Stomach (tissue), 9 donors: ENCODE data around the gene CD247. TPM values are rescaled to one million over a fixed set of nuclear protein-coding genes. Genes with fewer than 3 reads are reported as not detected.

Experiments used
- DNase-seq, 2 donors: peaks; one replicate each; pipeline versions ENCODE4 v3.0.0 to v3.0.0-alpha.2; 2013 to 2019
- H3K27ac ChIP-seq, 5 donors: fragments of 200-600 bp in 4 of 5; sonication (generic) in 4 of 5; one replicate each; pipeline ENCODE4 v1.5.1; 2013 to 2019; ENCODE audit warnings: mild to moderate bottlenecking in 1 of 5, moderate library complexity in 1 of 5
- H3K27me3 ChIP-seq, 3 donors: fragments of 200-600 bp; sonication (generic); one replicate each; pipeline ENCODE4 v1.5.1; 2017 to 2019; ENCODE audit warnings: mixed run types in 1 of 3
- H3K36me3 ChIP-seq, 4 donors: fragments of 200-600 bp; sonication (generic); 1 replicate in 3 of 4; 2 replicates in 1 of 4; pipeline ENCODE4 v1.5.1; 2016 to 2019
- H3K4me1 ChIP-seq, 4 donors: fragments of 200-600 bp; sonication (generic); one replicate each; pipeline ENCODE4 v1.5.1; 2016 to 2019
- H3K4me3 ChIP-seq, 4 donors: fragments of 200-600 bp; sonication (generic) in 3 of 4; one replicate each; pipeline ENCODE4 v1.5.1; 2016 to 2019; ENCODE audit warnings: mild to moderate bottlenecking in 1 of 4
- H3K9me3 ChIP-seq, 4 donors: fragments of 200-600 bp; sonication (generic); one replicate each; pipeline ENCODE4 v1.5.1; 2016 to 2019
- EP300 ChIP-seq: sonication (generic); formaldehyde crosslinking; IDR thresholded peaks from one replicate; pipeline ENCODE4 v1.6.1; 2017; ENCODE audit warnings: antibody characterized with exemption
- POLR2A ChIP-seq, 4 donors: fragments of 450-650 bp; IDR thresholded peaks; one replicate each; pipeline ENCODE4 v1.6.1; 2016; ENCODE audit warnings: antibody characterized with exemption in 4 of 4, control low read depth in 2 of 4, mild to moderate bottlenecking in 1 of 4, moderate library complexity in 1 of 4
- POLR2AphosphoS5 ChIP-seq, 3 donors: sonication (generic); formaldehyde crosslinking; IDR thresholded peaks; one replicate each; pipeline ENCODE4 v1.6.1; 2016; ENCODE audit warnings: antibody characterized with exemption in 3 of 3
- WGBS, 5 donors: extraction: QIAGEN DNeasy Blood & Tissue Kit in 3 of 5; methylation state at CpG; one replicate each; pipeline versions ENCODE4 v1.1.5 to v1.1.7; 2013 to 2018; 5-methylcytosine and 5-hydroxymethylcytosine counted together
- intact Hi-C: fragments of 100-400 bp; cut with DNase I; formaldehyde crosslinking; loops from one replicate; pipeline ENCODE4 v1.15.1; 2023; ENCODE audit warnings: low total_unique reads
- polyA plus RNA-seq, 3 donors: library from polyadenylated mRNA; stranded (reverse); fragments of 200-250 nt; gene quantifications; one replicate each; pipeline ENCODE4 v1.2.3, GENCODE V29; 2013
- total RNA-seq, 5 donors: library from RNA; depleted of rRNA; stranded (reverse); fragments of >200 nt; gene quantifications; one replicate each; pipeline versions ENCODE4 v1.1.0 to v1.2.3, GENCODE V29; 2014 to 2016
- TF ChIP-seq, protein P1 (sequence below), 7 experiments: fragments of 450-650 bp in 4 of 7; fragments of 200-600 bp in 3 of 7; sonication (generic) in 3 of 7; IDR thresholded peaks; one replicate each; pipeline ENCODE4 v1.5.1; 2016 to 2019; ENCODE audit warnings: antibody characterized with exemption in 7 of 7, control low read depth in 2 of 7, mild to moderate bottlenecking in 1 of 7
- donor health status: healthy with polysubstance abuse.
- donor health status: Bipolar disorder and iron deficiency.
- donor health status: healthy.

The CD247 gene
- total and polyA plus RNA-seq, 8 donors = 0.68 to 6.7 (median 3.1) TPM; not detected in 3

DNA sequence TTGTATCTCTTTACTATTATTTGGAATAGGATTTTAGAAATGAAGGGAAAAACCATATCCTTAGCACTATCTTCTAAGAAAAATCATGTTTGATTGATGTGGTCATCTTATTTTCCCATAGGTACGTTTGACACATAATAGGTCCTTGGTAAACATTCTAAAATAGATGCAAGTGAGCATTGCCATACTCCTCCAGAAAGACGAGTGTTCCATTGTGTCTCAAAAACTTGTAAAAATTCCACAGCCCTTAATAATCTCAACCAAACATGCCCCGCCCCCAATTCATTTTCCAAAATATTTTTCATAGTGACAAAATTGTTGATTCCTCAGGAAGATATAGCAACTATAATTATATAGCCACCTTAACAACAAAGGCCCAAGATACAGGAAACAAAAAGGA is 113.4 kb downstream of the CD247 start:
- WGBS, 5 donors = 85 to 94% (median 88%) methylated on average over 3 of the region's 3 CpGs
- H3K27me3 ChIP-seq = no peaks in the 10 kb centered on the region
- TF ChIP-seq POLR2AphosphoS5 (IDR thresholded peaks at IDR 0.05) = no peak
- no peak for TF ChIP-seq EP300
- TF ChIP-seq POLR2A (IDR thresholded peaks at IDR 0.05) = no peak
- TF ChIP-seq, protein P1, sequence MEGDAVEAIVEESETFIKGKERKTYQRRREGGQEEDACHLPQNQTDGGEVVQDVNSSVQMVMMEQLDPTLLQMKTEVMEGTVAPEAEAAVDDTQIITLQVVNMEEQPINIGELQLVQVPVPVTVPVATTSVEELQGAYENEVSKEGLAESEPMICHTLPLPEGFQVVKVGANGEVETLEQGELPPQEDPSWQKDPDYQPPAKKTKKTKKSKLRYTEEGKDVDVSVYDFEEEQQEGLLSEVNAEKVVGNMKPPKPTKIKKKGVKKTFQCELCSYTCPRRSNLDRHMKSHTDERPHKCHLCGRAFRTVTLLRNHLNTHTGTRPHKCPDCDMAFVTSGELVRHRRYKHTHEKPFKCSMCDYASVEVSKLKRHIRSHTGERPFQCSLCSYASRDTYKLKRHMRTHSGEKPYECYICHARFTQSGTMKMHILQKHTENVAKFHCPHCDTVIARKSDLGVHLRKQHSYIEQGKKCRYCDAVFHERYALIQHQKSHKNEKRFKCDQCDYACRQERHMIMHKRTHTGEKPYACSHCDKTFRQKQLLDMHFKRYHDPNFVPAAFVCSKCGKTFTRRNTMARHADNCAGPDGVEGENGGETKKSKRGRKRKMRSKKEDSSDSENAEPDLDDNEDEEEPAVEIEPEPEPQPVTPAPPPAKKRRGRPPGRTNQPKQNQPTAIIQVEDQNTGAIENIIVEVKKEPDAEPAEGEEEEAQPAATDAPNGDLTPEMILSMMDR (IDR thresholded peaks at IDR 0.05) = no peak
- peaks cover 0 to 35% (median 31%) of the 10 kb centered on the region in 4 donors for H3K36me3 ChIP-seq
- no peak overlapping the region for H3K27ac ChIP-seq
- H3K4me3 ChIP-seq = no peak overlapping the region
- H3K9me3 ChIP-seq = no peaks in the 10 kb centered on the region
- intact Hi-C loops = no loop called here
- DNase-seq = no peak
- H3K4me1 ChIP-seq = no peaks in the 10 kb centered on the region

DNA sequence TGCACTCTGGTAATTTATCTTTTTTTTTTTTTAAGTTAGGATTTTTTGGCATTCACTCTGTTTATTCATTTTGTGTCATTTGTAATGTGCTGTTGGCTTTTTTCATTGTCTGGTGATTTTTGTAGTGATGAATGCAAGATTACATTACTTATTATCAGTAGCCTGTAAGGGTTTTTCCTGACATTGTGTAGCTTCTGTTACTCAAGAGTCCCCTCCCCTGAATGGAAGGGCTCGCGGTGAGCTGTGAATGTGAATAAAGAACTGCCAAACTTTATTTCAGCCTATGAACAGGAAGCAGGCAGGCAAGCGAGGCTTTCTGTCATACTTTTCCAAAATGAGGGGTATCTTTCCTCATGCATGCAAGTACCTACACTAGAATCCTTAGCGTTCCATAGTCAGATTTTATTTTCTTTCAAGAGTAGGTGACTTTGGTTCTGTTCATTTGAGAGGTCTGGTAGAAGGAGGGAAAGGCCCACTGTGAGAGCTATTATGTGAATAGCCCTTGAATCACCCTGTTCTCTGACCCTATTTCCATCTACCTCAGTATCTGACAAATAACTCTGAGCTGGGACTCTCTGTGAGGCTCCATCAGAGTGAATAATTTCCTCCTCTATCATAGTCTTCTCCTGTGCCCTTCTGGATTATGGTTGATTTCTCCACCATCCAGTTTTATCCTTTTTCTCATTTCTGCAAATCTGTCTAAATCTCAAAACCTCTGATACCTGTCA is 114.0 kb downstream of the CD247 start:
- intact Hi-C loops = no loop called here
- H3K9me3 ChIP-seq = no peaks in the 10 kb centered on the region
- H3K27ac ChIP-seq = no peak overlapping the region
- no peaks in the 10 kb centered on the region for H3K27me3 ChIP-seq
- H3K36me3 ChIP-seq = peaks cover 2 to 37% (median 35%) of the 10 kb centered on the region in 4 donors
- no peak for DNase-seq
- 76 to 90% (median 86%) methylated on average over 4 of the region's 4 CpGs for WGBS, 5 donors
- TF ChIP-seq, protein P1 (IDR thresholded peaks at IDR 0.05) = no peak
- TF ChIP-seq POLR2A (IDR thresholded peaks at IDR 0.05) (no peak), EP300 (no peak), POLR2AphosphoS5 (IDR thresholded peaks at IDR 0.05) (no peak)
- H3K4me1 ChIP-seq = no peaks in the 10 kb centered on the region
- no peak overlapping the region for H3K4me3 ChIP-seq

DNA sequence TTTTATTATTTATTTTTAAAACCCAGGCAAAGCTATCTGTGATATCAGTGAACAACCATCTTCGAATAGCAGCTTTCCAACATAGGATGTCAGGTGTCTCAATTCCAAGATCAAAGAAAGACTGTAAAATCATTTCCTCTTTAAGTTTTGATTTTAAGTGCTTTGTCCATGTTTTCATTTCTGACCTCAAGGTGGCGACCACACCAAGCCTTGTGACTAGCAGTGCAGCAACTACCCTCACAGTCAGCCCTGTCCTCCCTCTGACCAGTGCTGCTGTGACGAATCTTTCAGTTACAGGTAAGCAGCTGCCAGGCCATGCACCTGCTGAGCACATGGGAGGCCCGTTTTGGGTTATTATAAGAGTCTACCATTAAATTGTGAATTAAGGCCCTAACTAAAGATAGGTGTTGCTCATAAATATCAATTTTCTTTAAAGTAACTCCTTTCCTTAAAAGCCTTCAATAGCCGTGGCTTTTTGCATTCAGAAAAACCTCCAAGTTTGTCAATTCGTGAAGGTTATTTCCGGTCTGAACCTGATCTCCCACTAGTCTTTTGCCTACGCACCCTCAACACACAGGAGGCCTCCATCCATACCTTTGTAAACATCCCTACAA is 117.0 kb downstream of the CD247 start:
- Histone ChIP-seq H3K36me3 (peaks cover 10 to 67% (median 61%) of the 10 kb centered on the region in 4 donors), H3K27ac (no peak overlapping the region), H3K9me3 (no peaks in the 10 kb centered on the region), H3K27me3 (no peaks in the 10 kb centered on the region), H3K4me3 (no peak overlapping the region), H3K4me1 (no peaks in the 10 kb centered on the region)
- intact Hi-C loops = no loop called here
- TF ChIP-seq, protein P1 (IDR thresholded peaks at IDR 0.05) = peak in 3 of 7 experiments; percentile 18 to 49 (median 41)
- no peak for TF ChIP-seq EP300
- peak; percentile 50 to 91 for DNase-seq
- 47 to 57% (median 50%) methylated on average over 8 of the region's 8 CpGs for WGBS, 5 donors

DNA sequence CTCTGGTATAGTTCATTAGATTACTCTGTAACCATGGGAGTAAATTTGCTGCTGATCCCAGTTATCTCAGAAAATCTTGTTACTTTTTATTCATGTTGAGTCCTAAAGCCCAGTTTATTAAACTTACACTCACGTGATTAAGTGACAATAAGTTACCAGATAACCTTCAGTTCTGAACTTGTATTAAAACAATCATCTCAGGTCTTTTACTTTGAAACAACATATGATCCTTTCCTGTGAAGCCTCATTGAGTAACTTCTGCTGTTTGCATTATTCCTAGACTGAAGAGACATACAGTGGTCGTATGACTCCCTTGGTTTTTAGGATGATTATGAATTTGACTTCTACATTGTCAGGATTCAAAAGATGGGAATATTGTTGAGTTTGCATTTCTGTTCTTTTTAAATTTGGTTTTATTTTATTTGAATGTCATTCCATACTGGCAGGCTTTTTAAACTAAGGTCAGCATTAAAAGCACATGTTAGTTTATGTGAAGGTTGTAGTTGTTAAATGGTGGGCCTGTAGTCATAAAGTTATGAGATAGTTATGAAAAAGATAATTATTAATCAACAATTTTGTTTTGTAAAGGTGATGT is 117.9 kb downstream of the CD247 start:
- Histone ChIP-seq H3K27ac (no peak overlapping the region), H3K36me3 (peaks cover 10 to 66% (median 61%) of the 10 kb centered on the region in 4 donors), H3K9me3 (no peaks in the 10 kb centered on the region), H3K4me1 (no peaks in the 10 kb centered on the region), H3K27me3 (no peaks in the 10 kb centered on the region), H3K4me3 (no peak overlapping the region)
- WGBS, 5 donors = 60 to 74% (median 67%) methylated on average over 2 of the region's 2 CpGs
- TF ChIP-seq, protein P1 (IDR thresholded peaks at IDR 0.05) = no peak
- TF ChIP-seq POLR2A (IDR thresholded peaks at IDR 0.05) (no peak), EP300 (no peak), POLR2AphosphoS5 (IDR thresholded peaks at IDR 0.05) (no peak)
- DNase-seq = no peak
- intact Hi-C loops = no loop called here
